CD14-positive monocyte (primary cell): ENCODE results near the gene DUOXA1. TPM values are rescaled to one million over a fixed set of nuclear protein-coding genes. Genes with fewer than 3 reads are reported as not detected.

Source experiments
- DNase-seq, 3 donors: peaks; one replicate each; pipeline ENCODE4 v3.0.0-alpha.2; 2011 to 2022
- H2AFZ ChIP-seq: 2 replicates; pipeline ENCODE4 v1.6.0; 2012; ENCODE audit warnings: mild to moderate bottlenecking, low read depth, low read length, inconsistent platforms; ENCODE audit not compliant: insufficient read depth, poor library complexity, severe bottlenecking
- H3K27ac ChIP-seq, 2 donors: 1 replicate in 1 of 2; 2 replicates in 1 of 2; pipeline ENCODE4 v1.5.1; 2012 to 2013; ENCODE audit warnings: low read length in 2 of 2, control low read depth in 1 of 2, inconsistent platforms in 1 of 2, low read depth in 1 of 2, mild to moderate bottlenecking in 1 of 2
- H3K27me3 ChIP-seq, 2 donors: one replicate each; pipeline versions ENCODE4 v1.6.0 to v1.6.1; 2011 to 2013; ENCODE audit warnings: low read length in 2 of 2; ENCODE audit not compliant: control insufficient read depth in 2 of 2, insufficient read depth in 2 of 2
- H3K36me3 ChIP-seq, 2 donors: replicated peaks in 1 of 2; 1 replicate in 1 of 2; 2 replicates in 1 of 2; pipeline versions ENCODE4 v1.5.1 to v1.6.1; 2012 to 2013; ENCODE audit warnings: low read length in 2 of 2, control low read depth in 1 of 2, inconsistent platforms in 1 of 2, mild to moderate bottlenecking in 1 of 2; ENCODE audit not compliant: insufficient read depth in 2 of 2, control insufficient read depth in 1 of 2
- H3K4me1 ChIP-seq, 2 donors: 1 replicate in 1 of 2; 2 replicates in 1 of 2; pipeline versions ENCODE4 v1.5.1 to v1.6.1; 2012 to 2013; ENCODE audit warnings: low read length in 2 of 2, control low read depth in 1 of 2, inconsistent platforms in 1 of 2, mild to moderate bottlenecking in 1 of 2, moderate library complexity in 1 of 2; ENCODE audit not compliant: insufficient read depth in 2 of 2, control insufficient read depth in 1 of 2
- H3K4me2 ChIP-seq: replicated peaks from 2 replicates; pipeline ENCODE3; 2012; ENCODE audit warnings: low read length, moderate library complexity, mild to moderate bottlenecking; ENCODE audit not compliant: poor library complexity, severe bottlenecking; ENCODE audit errors: extremely low read depth
- H3K4me3 ChIP-seq, 3 experiments: fragments of 200-600 bp in 1 of 3; sonication (generic) in 1 of 3; replicated peaks in 1 of 3; 1 replicate in 2 of 3; 2 replicates in 1 of 3; pipeline ENCODE4 v1.5.1; 2011 to 2013; ENCODE audit warnings: low read length in 3 of 3, mild to moderate bottlenecking in 3 of 3, control low read depth in 2 of 3, low read depth in 2 of 3, inconsistent platforms in 1 of 3, moderate library complexity in 1 of 3
- H3K79me2 ChIP-seq: 2 replicates; pipeline ENCODE4 v1.6.0; 2012; ENCODE audit warnings: mild to moderate bottlenecking, control low read depth, inconsistent platforms, low read length, moderate library complexity; ENCODE audit not compliant: insufficient read depth
- H3K9ac ChIP-seq: 2 replicates; pipeline ENCODE4 v1.6.0; 2017; ENCODE audit warnings: low read length, mild to moderate bottlenecking; ENCODE audit not compliant: insufficient read depth, poor library complexity, severe bottlenecking
- H3K9me3 ChIP-seq, 2 donors: replicated peaks in 1 of 2; 1 replicate in 1 of 2; 2 replicates in 1 of 2; pipeline versions ENCODE4 v1.5.1 to v1.6.1; 2012 to 2013; ENCODE audit warnings: low read length in 2 of 2, control low read depth in 1 of 2; ENCODE audit not compliant: control insufficient read depth in 1 of 2, insufficient read depth in 1 of 2
- H4K20me1 ChIP-seq: 2 replicates; pipeline ENCODE4 v1.6.0; 2012; ENCODE audit warnings: mild to moderate bottlenecking, low read length, control low read depth, moderate library complexity; ENCODE audit not compliant: insufficient read depth
- H3K27ac Mint-ChIP-seq, 7 donors: one replicate each; pipeline ENCODE4 v1.8.0; 2020; ENCODE audit warnings: mild to moderate bottlenecking in 7 of 7, mixed read lengths in 7 of 7, moderate library complexity in 6 of 7, inconsistent platforms in 2 of 7
- H3K27me3 Mint-ChIP-seq, 3 donors: one replicate each; pipeline ENCODE4 v1.8.0; 2021 to 2022; ENCODE audit warnings: low read depth in 3 of 3, mild to moderate bottlenecking in 3 of 3, mixed read lengths in 3 of 3, moderate library complexity in 3 of 3, inconsistent platforms in 1 of 3
- H3K36me3 Mint-ChIP-seq, 2 donors: one replicate each; pipeline ENCODE4 v1.8.0; 2020; ENCODE audit warnings: mixed read lengths in 2 of 2, inconsistent platforms in 1 of 2, mild to moderate bottlenecking in 1 of 2
- H3K4me1 Mint-ChIP-seq: one replicate; pipeline ENCODE4 v1.8.0; 2020; ENCODE audit warnings: mild to moderate bottlenecking, mixed read lengths
- H3K4me3 Mint-ChIP-seq, 2 donors: one replicate each; pipeline ENCODE4 v1.8.0; 2020; ENCODE audit warnings: mild to moderate bottlenecking in 2 of 2, mixed read lengths in 2 of 2, moderate library complexity in 1 of 2
- H3K9me3 Mint-ChIP-seq, 7 donors: one replicate each; pipeline ENCODE4 v1.8.0; 2020 to 2022; ENCODE audit warnings: mixed read lengths in 7 of 7, mild to moderate bottlenecking in 6 of 7, moderate library complexity in 6 of 7, inconsistent platforms in 2 of 7
- WGBS: methylation state at CpG from one replicate; pipeline ENCODE4 v1.1.5; 2013; ENCODE audit warnings: missing lambda C conversion rate; ENCODE audit not compliant: insufficient coverage; 5-methylcytosine and 5-hydroxymethylcytosine counted together
- intact Hi-C, 2 donors: fragments of 100-400 bp; cut with micrococcal nuclease; formaldehyde crosslinking; loops; one replicate each; pipeline versions ENCODE4 v1.15.0 to v1.15.1; 2023
- polyA plus RNA-seq, 3 donors: library from polyadenylated mRNA; depleted of rRNA in 1 of 3; unstranded in 2 of 3; stranded (reverse) in 1 of 3; fragments of 300-500 nt in 2 of 3; fragments of >200 nt in 1 of 3; fragmentation: Illumina TruSeq in 2 of 3; gene quantifications; 1 replicate in 2 of 3; 2 replicates in 1 of 3; pipeline ENCODE4 v1.2.3, GENCODE V29; 2012 to 2021
- TF ChIP-seq, protein P1 (sequence below): fragments of 200-600 bp; IDR thresholded peaks from one replicate; pipeline ENCODE4 v1.8.0; 2022; ENCODE audit warnings: antibody characterized with exemption, mild to moderate bottlenecking

The DUOXA1 gene
- polyA plus RNA-seq, 3 donors: not detected

DNA sequence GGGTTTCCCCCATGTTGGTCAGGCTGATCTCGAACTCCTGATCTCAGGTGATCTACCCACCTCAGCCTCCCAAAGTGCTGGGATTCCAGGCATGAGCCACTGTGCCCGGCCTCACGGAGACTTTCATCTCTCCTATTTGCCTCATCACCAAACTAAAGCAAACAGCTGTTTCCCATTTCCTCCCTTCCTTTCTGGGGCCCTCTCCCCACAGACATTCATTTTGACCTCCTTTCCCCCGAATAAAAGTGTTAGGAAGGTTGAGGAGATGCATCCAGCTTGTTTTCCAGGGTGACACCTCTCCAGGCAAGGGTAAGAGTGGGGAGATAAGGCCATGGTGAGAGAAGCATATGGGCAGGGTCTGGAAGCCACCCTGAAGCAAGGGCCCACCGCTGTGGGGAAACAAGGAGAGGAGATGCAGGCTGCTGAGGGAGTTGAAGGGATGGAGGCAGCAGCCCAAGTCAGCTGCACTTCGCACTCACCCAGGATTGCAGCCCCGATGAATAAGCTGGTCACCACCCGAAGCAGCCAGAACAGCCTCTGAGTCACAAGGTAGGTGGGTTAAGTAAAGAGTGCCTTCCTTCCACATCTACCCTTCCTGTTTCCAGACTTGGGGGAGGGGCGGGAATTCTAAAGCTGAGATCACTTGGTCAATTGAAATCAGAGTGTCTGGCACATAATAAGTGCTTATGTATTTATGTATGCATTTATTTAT lies 7.8 kb downstream of the DUOXA1 start:
- intact Hi-C loops: loop anchor here in 1 of 2 donors (5.0 kb wide), 1 partner anchor 85 kb away; no protein-coding TSS in a partner anchor
- Histone ChIP-seq H3K79me2 (no peaks in the 10 kb centered on the region), H3K36me3 (no peaks in the 10 kb centered on the region), H3K9ac (no peak overlapping the region), H3K4me2 (no peak overlapping the region), H3K27ac (no peak overlapping the region), H2AFZ (no peak overlapping the region), H3K4me3 (no peak overlapping the region), H3K4me1 (peaks cover 8 to 16% of the 10 kb centered on the region in 2 donors), H3K27me3 (peaks cover 21 to 28% of the 10 kb centered on the region in 2 donors), H3K9me3 (peaks cover 0 to 9% of the 10 kb centered on the region in 2 donors), H4K20me1 (no peaks in the 10 kb centered on the region)
- peaks cover 35 to 55% (median 44%) of the 10 kb centered on the region in 3 donors for H3K27me3 Mint-ChIP-seq
- H3K9me3 Mint-ChIP-seq: peaks cover 0 to 12% (median 6%) of the 10 kb centered on the region in 7 donors
- peaks cover 20% of the 10 kb centered on the region for H3K4me1 Mint-ChIP-seq
- H3K36me3 Mint-ChIP-seq: peaks cover 0 to 7% of the 10 kb centered on the region in 2 donors
- peak; percentile 11 to 63 (median 30) for DNase-seq
- TF ChIP-seq, protein P1, sequence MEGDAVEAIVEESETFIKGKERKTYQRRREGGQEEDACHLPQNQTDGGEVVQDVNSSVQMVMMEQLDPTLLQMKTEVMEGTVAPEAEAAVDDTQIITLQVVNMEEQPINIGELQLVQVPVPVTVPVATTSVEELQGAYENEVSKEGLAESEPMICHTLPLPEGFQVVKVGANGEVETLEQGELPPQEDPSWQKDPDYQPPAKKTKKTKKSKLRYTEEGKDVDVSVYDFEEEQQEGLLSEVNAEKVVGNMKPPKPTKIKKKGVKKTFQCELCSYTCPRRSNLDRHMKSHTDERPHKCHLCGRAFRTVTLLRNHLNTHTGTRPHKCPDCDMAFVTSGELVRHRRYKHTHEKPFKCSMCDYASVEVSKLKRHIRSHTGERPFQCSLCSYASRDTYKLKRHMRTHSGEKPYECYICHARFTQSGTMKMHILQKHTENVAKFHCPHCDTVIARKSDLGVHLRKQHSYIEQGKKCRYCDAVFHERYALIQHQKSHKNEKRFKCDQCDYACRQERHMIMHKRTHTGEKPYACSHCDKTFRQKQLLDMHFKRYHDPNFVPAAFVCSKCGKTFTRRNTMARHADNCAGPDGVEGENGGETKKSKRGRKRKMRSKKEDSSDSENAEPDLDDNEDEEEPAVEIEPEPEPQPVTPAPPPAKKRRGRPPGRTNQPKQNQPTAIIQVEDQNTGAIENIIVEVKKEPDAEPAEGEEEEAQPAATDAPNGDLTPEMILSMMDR: no peak
- H3K4me3 Mint-ChIP-seq: peak overlapping the region in 1 of 2 donors; percentile 59
- H3K27ac Mint-ChIP-seq: peak overlapping the region in 1 of 7 donors; percentile 34
- 50% methylated on average over 4 of the region's 9 CpGs for whole genome bisulfite sequencing

DNA sequence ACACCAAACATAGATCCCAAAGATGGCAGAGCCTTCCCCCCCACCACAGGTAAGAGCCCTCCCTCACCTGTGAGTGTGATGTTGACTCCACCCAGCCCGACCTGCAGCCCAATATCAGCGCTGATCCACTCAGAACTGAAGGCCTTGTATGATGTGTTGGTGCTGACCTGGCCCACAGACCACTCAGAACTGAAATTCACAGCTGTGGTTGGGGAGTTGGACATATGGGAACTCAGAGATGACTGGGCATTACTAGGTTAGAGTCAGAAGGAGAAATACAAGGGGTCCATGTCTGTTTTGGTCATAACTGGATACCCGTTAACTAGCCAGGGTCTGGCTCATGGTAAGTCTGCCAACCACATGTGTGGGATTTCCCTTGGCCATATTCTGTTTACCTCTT lies 8.7 kb downstream of the DUOXA1 start:
- Histone ChIP-seq H3K79me2 (no peaks in the 10 kb centered on the region), H4K20me1 (no peaks in the 10 kb centered on the region), H3K4me1 (peaks cover 14 to 24% of the 10 kb centered on the region in 2 donors), H3K27ac (no peak overlapping the region), H3K4me2 (no peak overlapping the region), H3K27me3 (peaks cover 24 to 34% of the 10 kb centered on the region in 2 donors), H3K36me3 (no peaks in the 10 kb centered on the region), H2AFZ (no peak overlapping the region), H3K4me3 (no peak overlapping the region), H3K9ac (no peak overlapping the region), H3K9me3 (peaks cover 0 to 16% of the 10 kb centered on the region in 2 donors)
- TF ChIP-seq, protein P1: no peak
- intact Hi-C loops: loop anchor here in 1 of 2 donors (5.0 kb wide), 1 partner anchor 86 kb away; no protein-coding TSS in a partner anchor
- H3K4me3 Mint-ChIP-seq: peak overlapping the region in 1 of 2 donors; percentile 10
- WGBS: no CpG with 5 or more reads among the region's 3 CpGs
- H3K27ac Mint-ChIP-seq: no peak overlapping the region
- H3K27me3 Mint-ChIP-seq: peaks cover 39 to 59% (median 52%) of the 10 kb centered on the region in 3 donors
- H3K4me1 Mint-ChIP-seq: peaks cover 25% of the 10 kb centered on the region
- peaks cover 0 to 7% of the 10 kb centered on the region in 2 donors for H3K36me3 Mint-ChIP-seq
- DNase-seq: no peak
- H3K9me3 Mint-ChIP-seq: peaks cover 0 to 12% (median 7%) of the 10 kb centered on the region in 7 donors
